Osteocyte (in vitro differentiated cells): ENCODE results near the gene LIN28B. TPM values are rescaled to one million over a fixed set of nuclear protein-coding genes. Genes with fewer than 3 reads are reported as not detected.

Experiments used
- DNase-seq: peaks from one replicate; pipeline ENCODE4 v3.0.0; 2021; ENCODE audit warnings: mixed read lengths; ENCODE audit not compliant: unreplicated experiment; ENCODE audit errors: extremely low spot score
- H3K27ac Mint-ChIP-seq: one replicate; pipeline ENCODE4 v1.8.0; 2021; ENCODE audit warnings: mild to moderate bottlenecking, mixed read lengths; ENCODE audit not compliant: unreplicated experiment
- H3K27me3 Mint-ChIP-seq: one replicate; pipeline ENCODE4 v1.8.0; 2021; ENCODE audit warnings: mixed read lengths; ENCODE audit not compliant: unreplicated experiment
- H3K36me3 Mint-ChIP-seq: one replicate; pipeline ENCODE4 v1.8.0; 2021; ENCODE audit warnings: mixed read lengths; ENCODE audit not compliant: unreplicated experiment
- H3K4me1 Mint-ChIP-seq: one replicate; pipeline ENCODE4 v1.8.0; 2021; ENCODE audit warnings: mixed read lengths; ENCODE audit not compliant: unreplicated experiment
- H3K4me3 Mint-ChIP-seq: one replicate; pipeline ENCODE4 v1.8.0; 2021; ENCODE audit warnings: mild to moderate bottlenecking, moderate library complexity, mixed read lengths; ENCODE audit not compliant: unreplicated experiment
- H3K9me3 Mint-ChIP-seq: one replicate; pipeline ENCODE4 v1.8.0; 2021; ENCODE audit warnings: mixed read lengths; ENCODE audit not compliant: unreplicated experiment
- total RNA-seq: library from RNA; stranded (reverse); gene quantifications from 2 replicates; pipeline ENCODE4 v1.2.1, GENCODE V29; 2021
- TF ChIP-seq, protein P1 (sequence below): fragments of 200-600 bp; sonication (generic); IDR thresholded peaks from 2 replicates; pipeline ENCODE4 v1.5.0; 2021; ENCODE audit warnings: antibody characterized with exemption, mild to moderate bottlenecking, moderate library complexity

Gene LIN28B
- total RNA-seq, 1 donor from 2014 or later: not detected

GRCh38 chr6:105094133-105094640, 137.3 kb downstream of the LIN28B start:
- H3K9me3 Mint-ChIP-seq: no peaks in the 10 kb centered on the region
- H3K4me3 Mint-ChIP-seq: no peak overlapping the region
- no peak overlapping the region for H3K27ac Mint-ChIP-seq
- no peaks in the 10 kb centered on the region for H3K27me3 Mint-ChIP-seq
- H3K4me1 Mint-ChIP-seq: no peaks in the 10 kb centered on the region
- TF ChIP-seq, protein P1, sequence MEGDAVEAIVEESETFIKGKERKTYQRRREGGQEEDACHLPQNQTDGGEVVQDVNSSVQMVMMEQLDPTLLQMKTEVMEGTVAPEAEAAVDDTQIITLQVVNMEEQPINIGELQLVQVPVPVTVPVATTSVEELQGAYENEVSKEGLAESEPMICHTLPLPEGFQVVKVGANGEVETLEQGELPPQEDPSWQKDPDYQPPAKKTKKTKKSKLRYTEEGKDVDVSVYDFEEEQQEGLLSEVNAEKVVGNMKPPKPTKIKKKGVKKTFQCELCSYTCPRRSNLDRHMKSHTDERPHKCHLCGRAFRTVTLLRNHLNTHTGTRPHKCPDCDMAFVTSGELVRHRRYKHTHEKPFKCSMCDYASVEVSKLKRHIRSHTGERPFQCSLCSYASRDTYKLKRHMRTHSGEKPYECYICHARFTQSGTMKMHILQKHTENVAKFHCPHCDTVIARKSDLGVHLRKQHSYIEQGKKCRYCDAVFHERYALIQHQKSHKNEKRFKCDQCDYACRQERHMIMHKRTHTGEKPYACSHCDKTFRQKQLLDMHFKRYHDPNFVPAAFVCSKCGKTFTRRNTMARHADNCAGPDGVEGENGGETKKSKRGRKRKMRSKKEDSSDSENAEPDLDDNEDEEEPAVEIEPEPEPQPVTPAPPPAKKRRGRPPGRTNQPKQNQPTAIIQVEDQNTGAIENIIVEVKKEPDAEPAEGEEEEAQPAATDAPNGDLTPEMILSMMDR: no peak
- DNase-seq: no peak
- H3K36me3 Mint-ChIP-seq: no peaks in the 10 kb centered on the region

GRCh38 chr6:105095139-105095538, 138.2 kb downstream of the LIN28B start:
- Mint-ChIP-seq H3K27ac (no peak overlapping the region), H3K4me3 (no peak overlapping the region), H3K9me3 (no peaks in the 10 kb centered on the region), H3K36me3 (no peaks in the 10 kb centered on the region), H3K4me1 (no peaks in the 10 kb centered on the region), H3K27me3 (no peaks in the 10 kb centered on the region)
- TF ChIP-seq, protein P1: no peak
- no peak for DNase-seq

GRCh38 chr6:105097288-105097687, 140.4 kb downstream of the LIN28B start:
- H3K4me1 Mint-ChIP-seq: no peaks in the 10 kb centered on the region
- no peaks in the 10 kb centered on the region for H3K36me3 Mint-ChIP-seq
- H3K27ac Mint-ChIP-seq: no peak overlapping the region
- H3K4me3 Mint-ChIP-seq: no peak overlapping the region
- no peaks in the 10 kb centered on the region for H3K9me3 Mint-ChIP-seq
- no peaks in the 10 kb centered on the region for H3K27me3 Mint-ChIP-seq
- DNase-seq: no peak
- TF ChIP-seq, protein P1: no peak

DNA sequence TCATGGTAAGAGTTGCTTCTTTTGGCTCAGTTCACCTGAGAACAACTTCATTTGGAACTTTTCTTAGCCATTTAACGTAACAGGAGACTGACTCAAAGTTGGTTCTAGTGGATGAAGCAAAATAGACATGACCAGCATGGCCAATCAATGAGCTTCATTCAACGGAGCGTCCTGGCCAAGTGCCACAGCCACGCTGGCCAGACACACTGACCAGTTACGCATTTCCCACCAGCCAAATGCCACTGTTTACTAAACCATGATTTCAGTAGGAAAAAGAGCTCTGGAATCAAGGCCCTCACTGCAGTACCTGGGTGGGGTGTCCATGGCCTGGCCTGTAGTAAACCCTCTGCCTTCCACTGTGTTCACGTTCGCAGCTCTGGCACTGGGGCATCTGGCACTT, 142.5 kb downstream of the LIN28B start:
- Mint-ChIP-seq H3K4me1 (no peaks in the 10 kb centered on the region), H3K4me3 (no peak overlapping the region), H3K36me3 (peaks cover 3% of the 10 kb centered on the region), H3K27ac (no peak overlapping the region), H3K9me3 (no peaks in the 10 kb centered on the region), H3K27me3 (no peaks in the 10 kb centered on the region)
- DNase-seq: no peak
- TF ChIP-seq, protein P1: no peak

DNA sequence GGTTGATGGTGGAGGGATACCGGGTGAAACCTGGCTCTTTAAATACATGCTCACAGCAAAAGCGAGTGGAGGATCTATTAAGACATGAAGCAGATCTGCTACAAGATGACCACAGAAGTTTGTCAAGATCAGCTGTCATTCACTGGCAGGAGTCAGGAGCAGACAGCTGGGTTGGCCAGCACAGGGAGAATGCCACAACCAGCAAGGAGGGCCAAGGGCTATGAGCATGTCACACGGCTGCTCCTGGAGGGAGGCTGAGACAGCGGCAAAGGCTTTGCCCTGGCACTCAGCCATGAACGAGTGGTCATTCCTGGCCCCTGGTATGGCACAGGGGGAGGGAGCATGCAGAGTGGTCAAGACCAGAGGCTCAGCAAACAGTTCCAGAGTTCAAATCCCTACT, 145.3 kb downstream of the LIN28B start:
- no peaks in the 10 kb centered on the region for H3K4me1 Mint-ChIP-seq
- DNase-seq: no peak
- H3K27ac Mint-ChIP-seq: no peak overlapping the region
- H3K4me3 Mint-ChIP-seq: no peak overlapping the region
- H3K9me3 Mint-ChIP-seq: no peaks in the 10 kb centered on the region
- H3K27me3 Mint-ChIP-seq: no peaks in the 10 kb centered on the region
- TF ChIP-seq, protein P1: no peak
- peaks cover 3% of the 10 kb centered on the region for H3K36me3 Mint-ChIP-seq
